ENCODE measurements around the gene BPHL.

- TF ChIP-seq, protein P1, sequence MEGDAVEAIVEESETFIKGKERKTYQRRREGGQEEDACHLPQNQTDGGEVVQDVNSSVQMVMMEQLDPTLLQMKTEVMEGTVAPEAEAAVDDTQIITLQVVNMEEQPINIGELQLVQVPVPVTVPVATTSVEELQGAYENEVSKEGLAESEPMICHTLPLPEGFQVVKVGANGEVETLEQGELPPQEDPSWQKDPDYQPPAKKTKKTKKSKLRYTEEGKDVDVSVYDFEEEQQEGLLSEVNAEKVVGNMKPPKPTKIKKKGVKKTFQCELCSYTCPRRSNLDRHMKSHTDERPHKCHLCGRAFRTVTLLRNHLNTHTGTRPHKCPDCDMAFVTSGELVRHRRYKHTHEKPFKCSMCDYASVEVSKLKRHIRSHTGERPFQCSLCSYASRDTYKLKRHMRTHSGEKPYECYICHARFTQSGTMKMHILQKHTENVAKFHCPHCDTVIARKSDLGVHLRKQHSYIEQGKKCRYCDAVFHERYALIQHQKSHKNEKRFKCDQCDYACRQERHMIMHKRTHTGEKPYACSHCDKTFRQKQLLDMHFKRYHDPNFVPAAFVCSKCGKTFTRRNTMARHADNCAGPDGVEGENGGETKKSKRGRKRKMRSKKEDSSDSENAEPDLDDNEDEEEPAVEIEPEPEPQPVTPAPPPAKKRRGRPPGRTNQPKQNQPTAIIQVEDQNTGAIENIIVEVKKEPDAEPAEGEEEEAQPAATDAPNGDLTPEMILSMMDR (IDR thresholded peaks at IDR 0.05), result no peak
- no peak for TF ChIP-seq ZFX (IDR thresholded peaks at IDR 0.05; ENCODE audit: borderline replicate concordance)
Measured at GRCh38 chr6:3151691-3152090, 33.2 kb downstream of the BPHL start.

All from 22Rv1 (cell line).